Measurements from ENCODE around the gene MKLN1. TPM values are rescaled to one million over a fixed set of nuclear protein-coding genes. Genes with fewer than 3 reads are reported as not detected.
"Not testable (repeated sequence)": the region's sequence is repeated elsewhere in the genome, so short reads cannot be mapped to it uniquely, and the experiment has no call there.

Gene MKLN1
- total RNA-seq, 1 experiment from 2014 or later: 34.3 TPM

DNA sequence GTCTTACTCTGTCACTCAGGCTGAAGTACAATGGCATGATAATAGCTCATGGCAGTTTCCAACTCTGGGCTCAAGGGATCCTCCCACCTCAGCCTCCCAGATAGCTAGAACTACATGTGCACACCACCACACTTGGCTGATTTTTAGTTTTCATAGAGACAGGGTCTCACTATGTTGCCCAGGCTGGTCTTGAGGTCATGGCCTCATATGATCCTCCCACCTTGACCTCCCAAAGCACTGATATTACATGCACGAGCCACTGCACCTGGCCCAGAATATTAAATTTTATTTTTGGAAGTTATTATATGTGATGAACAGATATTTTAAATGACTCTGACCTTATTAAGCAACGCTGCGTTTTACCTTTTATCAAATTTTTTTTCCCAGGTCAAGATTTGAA is 134.4 kb downstream of the MKLN1 start:
- Histone ChIP-seq H2BK12ac (ENCODE audit: insufficient read length, low read depth, low read length) (no peak overlapping the region), H3K9ac (ENCODE audit: extremely low read depth, insufficient read length, low read length) (no peak overlapping the region), H2BK5ac (ENCODE audit: insufficient read length, low read length) (no peak overlapping the region), H4K91ac (ENCODE audit: insufficient read length, low read depth, low read length) (no peak overlapping the region), H3K18ac (ENCODE audit: insufficient read length, low read depth, low read length) (no peak overlapping the region), H2AFZ (ENCODE audit: low read length) (no peak overlapping the region), H2BK15ac (ENCODE audit: low read depth, low read length) (no peak overlapping the region), H3K56ac (ENCODE audit: insufficient read length, low read depth, low read length) (no peak overlapping the region), H4K20me1 (ENCODE audit: control insufficient read depth, insufficient read depth, insufficient read length) (no peaks in the 10 kb centered on the region), H4K5ac (ENCODE audit: insufficient read length, low read depth, low read length) (no peak overlapping the region), H3K27ac (ENCODE audit: insufficient read length, low read depth, low read length) (no peak overlapping the region), H3K14ac (ENCODE audit: insufficient read depth, low read length) (no peak overlapping the region), H4K8ac (replicated peaks; ENCODE audit: insufficient read length, low read depth, low read length) (no peak overlapping the region), H3K27me3 (ENCODE audit: insufficient read depth, low read length) (no peaks in the 10 kb centered on the region), H3K23me2 (ENCODE audit: insufficient read length, low read depth, low read length, poor library complexity, severe bottlenecking) (no peaks in the 10 kb centered on the region), H3K9me3 (ENCODE audit: control insufficient read depth, low read depth, low read length) (no peaks in the 10 kb centered on the region), H2AK5ac (ENCODE audit: insufficient read length, low read length) (no peak overlapping the region), H3K79me1 (ENCODE audit: insufficient read depth, low read depth, low read length, poor library complexity, severe bottlenecking) (no peaks in the 10 kb centered on the region), H3K4me1 (ENCODE audit: insufficient read depth, low read length) (no peaks in the 10 kb centered on the region), H2BK20ac (ENCODE audit: low read depth, low read length, poor library complexity, severe bottlenecking) (no peak overlapping the region), H3T11ph (ENCODE audit: low read length) (no peak overlapping the region), H3K4ac (ENCODE audit: low read depth, low read length) (no peak overlapping the region), H3K23ac (ENCODE audit: insufficient read length, low read depth, low read length) (no peak overlapping the region), H3K79me2 (ENCODE audit: insufficient read depth, low read length) (no peaks in the 10 kb centered on the region), H3K4me2 (ENCODE audit: insufficient read depth, insufficient read length, low read length) (no peak overlapping the region), H2BK120ac (ENCODE audit: low read depth, low read length, poor library complexity, severe bottlenecking) (no peak overlapping the region)
- Mint-ChIP-seq H3K36me3 (ENCODE audit: insufficient read depth in 1 of 3, low read depth in 3 of 3) (peaks cover 6 to 38% (median 24%) of the 10 kb centered on the region in 3 experiments; a peak in 6 of 7 replicates), H3K4me3 (no peak overlapping the region), H3K4me1 (peaks cover 0 to 2% of the 10 kb centered on the region in 2 experiments; a peak in 1 of 4 replicates), H3K9me3 (no peaks in the 10 kb centered on the region), H3K27ac (no peak overlapping the region), H3K27me3 (ENCODE audit: low read depth) (no peaks in the 10 kb centered on the region)
- TF ChIP-seq, protein P1, sequence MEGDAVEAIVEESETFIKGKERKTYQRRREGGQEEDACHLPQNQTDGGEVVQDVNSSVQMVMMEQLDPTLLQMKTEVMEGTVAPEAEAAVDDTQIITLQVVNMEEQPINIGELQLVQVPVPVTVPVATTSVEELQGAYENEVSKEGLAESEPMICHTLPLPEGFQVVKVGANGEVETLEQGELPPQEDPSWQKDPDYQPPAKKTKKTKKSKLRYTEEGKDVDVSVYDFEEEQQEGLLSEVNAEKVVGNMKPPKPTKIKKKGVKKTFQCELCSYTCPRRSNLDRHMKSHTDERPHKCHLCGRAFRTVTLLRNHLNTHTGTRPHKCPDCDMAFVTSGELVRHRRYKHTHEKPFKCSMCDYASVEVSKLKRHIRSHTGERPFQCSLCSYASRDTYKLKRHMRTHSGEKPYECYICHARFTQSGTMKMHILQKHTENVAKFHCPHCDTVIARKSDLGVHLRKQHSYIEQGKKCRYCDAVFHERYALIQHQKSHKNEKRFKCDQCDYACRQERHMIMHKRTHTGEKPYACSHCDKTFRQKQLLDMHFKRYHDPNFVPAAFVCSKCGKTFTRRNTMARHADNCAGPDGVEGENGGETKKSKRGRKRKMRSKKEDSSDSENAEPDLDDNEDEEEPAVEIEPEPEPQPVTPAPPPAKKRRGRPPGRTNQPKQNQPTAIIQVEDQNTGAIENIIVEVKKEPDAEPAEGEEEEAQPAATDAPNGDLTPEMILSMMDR (conservative IDR thresholded peaks at IDR 0.05): no peak
- DNase-seq: no peak
- no CpG with 5 or more reads among the region's 3 CpGs for WGBS (ENCODE audit: extremely low coverage, insufficient read length, low lambda C conversion rate)

GRCh38 chr7:131462715-131463114 is 135.0 kb downstream of the MKLN1 start:
- not testable (repeated sequence) for H3K9me3 ChIP-seq (ENCODE audit: control insufficient read depth, low read depth, low read length); H3K9ac ChIP-seq (ENCODE audit: extremely low read depth, insufficient read length, low read length); H3K18ac ChIP-seq (ENCODE audit: insufficient read length, low read depth, low read length); H3K27me3 ChIP-seq (ENCODE audit: insufficient read depth, low read length); H3K4me1 ChIP-seq (ENCODE audit: insufficient read depth, low read length); H3K14ac ChIP-seq (ENCODE audit: insufficient read depth, low read length); H3K27me3 Mint-ChIP-seq (ENCODE audit: low read depth); H3K79me1 ChIP-seq (ENCODE audit: insufficient read depth, low read depth, low read length, poor library complexity, severe bottlenecking); H3K4me1 Mint-ChIP-seq; DNase-seq; H2BK15ac ChIP-seq (ENCODE audit: low read depth, low read length); H3K27ac Mint-ChIP-seq; H2BK20ac ChIP-seq (ENCODE audit: low read depth, low read length, poor library complexity, severe bottlenecking); H2BK5ac ChIP-seq (ENCODE audit: insufficient read length, low read length); H3K4ac ChIP-seq (ENCODE audit: low read depth, low read length); H3K23ac ChIP-seq (ENCODE audit: insufficient read length, low read depth, low read length); H4K20me1 ChIP-seq (ENCODE audit: control insufficient read depth, insufficient read depth, insufficient read length); H3T11ph ChIP-seq (ENCODE audit: low read length); H3K4me3 Mint-ChIP-seq; H3K27ac ChIP-seq (ENCODE audit: insufficient read length, low read depth, low read length); H2AK5ac ChIP-seq (ENCODE audit: insufficient read length, low read length); H3K4me2 ChIP-seq (ENCODE audit: insufficient read depth, insufficient read length, low read length); H2AFZ ChIP-seq (ENCODE audit: low read length); H3K56ac ChIP-seq (ENCODE audit: insufficient read length, low read depth, low read length); H2BK12ac ChIP-seq (ENCODE audit: insufficient read length, low read depth, low read length); H3K9me3 Mint-ChIP-seq; H4K5ac ChIP-seq (ENCODE audit: insufficient read length, low read depth, low read length); H4K8ac ChIP-seq (replicated peaks; ENCODE audit: insufficient read length, low read depth, low read length); H3K23me2 ChIP-seq (ENCODE audit: insufficient read length, low read depth, low read length, poor library complexity, severe bottlenecking); H3K79me2 ChIP-seq (ENCODE audit: insufficient read depth, low read length); H2BK120ac ChIP-seq (ENCODE audit: low read depth, low read length, poor library complexity, severe bottlenecking); H4K91ac ChIP-seq (ENCODE audit: insufficient read length, low read depth, low read length)
- H3K36me3 Mint-ChIP-seq (ENCODE audit: insufficient read depth in 1 of 3, low read depth in 3 of 3): peaks cover 11 to 40% (median 30%) of the 10 kb centered on the region in 3 experiments; a peak in 6 of 7 replicates
